Measurements from ENCODE around the gene CD244.

DNA sequence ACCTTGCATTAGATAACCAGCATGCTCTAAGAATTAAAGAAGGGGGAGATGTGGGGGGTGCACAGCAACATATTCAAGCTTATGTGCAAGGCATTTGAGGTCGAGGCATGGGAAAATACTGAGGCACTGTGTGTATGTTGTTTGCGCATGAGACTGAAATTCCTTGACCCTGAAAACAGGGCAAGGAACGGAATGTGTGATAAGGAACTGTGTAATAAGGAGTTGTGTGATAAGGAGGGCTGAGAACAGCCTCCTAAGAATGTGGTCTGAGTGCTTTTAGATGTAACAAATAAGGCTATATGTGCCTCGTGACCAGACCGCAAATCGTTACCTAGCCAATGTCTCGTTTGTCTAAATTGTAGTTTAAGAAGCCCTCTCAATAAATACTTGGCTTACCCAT lies 48.8 kb upstream of the CD244 start:
- TF ChIP-seq, protein P1, sequence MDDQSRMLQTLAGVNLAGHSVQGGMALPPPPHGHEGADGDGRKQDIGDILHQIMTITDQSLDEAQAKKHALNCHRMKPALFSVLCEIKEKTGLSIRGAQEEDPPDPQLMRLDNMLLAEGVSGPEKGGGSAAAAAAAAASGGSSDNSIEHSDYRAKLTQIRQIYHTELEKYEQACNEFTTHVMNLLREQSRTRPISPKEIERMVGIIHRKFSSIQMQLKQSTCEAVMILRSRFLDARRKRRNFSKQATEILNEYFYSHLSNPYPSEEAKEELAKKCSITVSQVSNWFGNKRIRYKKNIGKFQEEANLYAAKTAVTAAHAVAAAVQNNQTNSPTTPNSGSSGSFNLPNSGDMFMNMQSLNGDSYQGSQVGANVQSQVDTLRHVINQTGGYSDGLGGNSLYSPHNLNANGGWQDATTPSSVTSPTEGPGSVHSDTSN (IDR thresholded peaks at IDR 0.05) = no peak
- TF ChIP-seq, protein P2, sequence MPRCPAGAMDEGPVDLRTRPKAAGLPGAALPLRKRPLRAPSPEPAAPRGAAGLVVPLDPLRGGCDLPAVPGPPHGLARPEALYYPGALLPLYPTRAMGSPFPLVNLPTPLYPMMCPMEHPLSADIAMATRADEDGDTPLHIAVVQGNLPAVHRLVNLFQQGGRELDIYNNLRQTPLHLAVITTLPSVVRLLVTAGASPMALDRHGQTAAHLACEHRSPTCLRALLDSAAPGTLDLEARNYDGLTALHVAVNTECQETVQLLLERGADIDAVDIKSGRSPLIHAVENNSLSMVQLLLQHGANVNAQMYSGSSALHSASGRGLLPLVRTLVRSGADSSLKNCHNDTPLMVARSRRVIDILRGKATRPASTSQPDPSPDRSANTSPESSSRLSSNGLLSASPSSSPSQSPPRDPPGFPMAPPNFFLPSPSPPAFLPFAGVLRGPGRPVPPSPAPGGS (IDR thresholded peaks at IDR 0.05) = no peak
- TF ChIP-seq POLR2A (IDR thresholded peaks at IDR 0.05; ENCODE audit: low read length) = no peak
- TF ChIP-seq, protein P3, sequence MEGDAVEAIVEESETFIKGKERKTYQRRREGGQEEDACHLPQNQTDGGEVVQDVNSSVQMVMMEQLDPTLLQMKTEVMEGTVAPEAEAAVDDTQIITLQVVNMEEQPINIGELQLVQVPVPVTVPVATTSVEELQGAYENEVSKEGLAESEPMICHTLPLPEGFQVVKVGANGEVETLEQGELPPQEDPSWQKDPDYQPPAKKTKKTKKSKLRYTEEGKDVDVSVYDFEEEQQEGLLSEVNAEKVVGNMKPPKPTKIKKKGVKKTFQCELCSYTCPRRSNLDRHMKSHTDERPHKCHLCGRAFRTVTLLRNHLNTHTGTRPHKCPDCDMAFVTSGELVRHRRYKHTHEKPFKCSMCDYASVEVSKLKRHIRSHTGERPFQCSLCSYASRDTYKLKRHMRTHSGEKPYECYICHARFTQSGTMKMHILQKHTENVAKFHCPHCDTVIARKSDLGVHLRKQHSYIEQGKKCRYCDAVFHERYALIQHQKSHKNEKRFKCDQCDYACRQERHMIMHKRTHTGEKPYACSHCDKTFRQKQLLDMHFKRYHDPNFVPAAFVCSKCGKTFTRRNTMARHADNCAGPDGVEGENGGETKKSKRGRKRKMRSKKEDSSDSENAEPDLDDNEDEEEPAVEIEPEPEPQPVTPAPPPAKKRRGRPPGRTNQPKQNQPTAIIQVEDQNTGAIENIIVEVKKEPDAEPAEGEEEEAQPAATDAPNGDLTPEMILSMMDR (IDR thresholded peaks at IDR 0.05) = no peak
- TF ChIP-seq, protein P4, sequence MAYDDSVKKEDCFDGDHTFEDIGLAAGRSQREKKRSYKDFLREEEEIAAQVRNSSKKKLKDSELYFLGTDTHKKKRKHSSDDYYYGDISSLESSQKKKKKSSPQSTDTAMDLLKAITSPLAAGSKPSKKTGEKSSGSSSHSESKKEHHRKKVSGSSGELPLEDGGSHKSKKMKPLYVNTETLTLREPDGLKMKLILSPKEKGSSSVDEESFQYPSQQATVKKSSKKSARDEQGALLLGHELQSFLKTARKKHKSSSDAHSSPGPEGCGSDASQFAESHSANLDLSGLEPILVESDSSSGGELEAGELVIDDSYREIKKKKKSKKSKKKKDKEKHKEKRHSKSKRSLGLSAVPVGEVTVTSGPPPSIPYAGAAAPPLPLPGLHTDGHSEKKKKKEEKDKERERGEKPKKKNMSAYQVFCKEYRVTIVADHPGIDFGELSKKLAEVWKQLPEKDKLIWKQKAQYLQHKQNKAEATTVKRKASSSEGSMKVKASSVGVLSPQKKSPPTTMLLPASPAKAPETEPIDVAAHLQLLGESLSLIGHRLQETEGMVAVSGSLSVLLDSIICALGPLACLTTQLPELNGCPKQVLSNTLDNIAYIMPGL (CRISPR knock-in tag; IDR thresholded peaks at IDR 0.05; ENCODE audit: borderline replicate concordance) = no peak
- TF ChIP-seq CEBPB (IDR thresholded peaks at IDR 0.05) = no peak
- no peak for TF ChIP-seq MYC (IDR thresholded peaks at IDR 0.05; ENCODE audit: borderline replicate concordance, low read length)
- TF ChIP-seq JUNB (IDR thresholded peaks at IDR 0.05) = no peak
- TF ChIP-seq, protein P5, sequence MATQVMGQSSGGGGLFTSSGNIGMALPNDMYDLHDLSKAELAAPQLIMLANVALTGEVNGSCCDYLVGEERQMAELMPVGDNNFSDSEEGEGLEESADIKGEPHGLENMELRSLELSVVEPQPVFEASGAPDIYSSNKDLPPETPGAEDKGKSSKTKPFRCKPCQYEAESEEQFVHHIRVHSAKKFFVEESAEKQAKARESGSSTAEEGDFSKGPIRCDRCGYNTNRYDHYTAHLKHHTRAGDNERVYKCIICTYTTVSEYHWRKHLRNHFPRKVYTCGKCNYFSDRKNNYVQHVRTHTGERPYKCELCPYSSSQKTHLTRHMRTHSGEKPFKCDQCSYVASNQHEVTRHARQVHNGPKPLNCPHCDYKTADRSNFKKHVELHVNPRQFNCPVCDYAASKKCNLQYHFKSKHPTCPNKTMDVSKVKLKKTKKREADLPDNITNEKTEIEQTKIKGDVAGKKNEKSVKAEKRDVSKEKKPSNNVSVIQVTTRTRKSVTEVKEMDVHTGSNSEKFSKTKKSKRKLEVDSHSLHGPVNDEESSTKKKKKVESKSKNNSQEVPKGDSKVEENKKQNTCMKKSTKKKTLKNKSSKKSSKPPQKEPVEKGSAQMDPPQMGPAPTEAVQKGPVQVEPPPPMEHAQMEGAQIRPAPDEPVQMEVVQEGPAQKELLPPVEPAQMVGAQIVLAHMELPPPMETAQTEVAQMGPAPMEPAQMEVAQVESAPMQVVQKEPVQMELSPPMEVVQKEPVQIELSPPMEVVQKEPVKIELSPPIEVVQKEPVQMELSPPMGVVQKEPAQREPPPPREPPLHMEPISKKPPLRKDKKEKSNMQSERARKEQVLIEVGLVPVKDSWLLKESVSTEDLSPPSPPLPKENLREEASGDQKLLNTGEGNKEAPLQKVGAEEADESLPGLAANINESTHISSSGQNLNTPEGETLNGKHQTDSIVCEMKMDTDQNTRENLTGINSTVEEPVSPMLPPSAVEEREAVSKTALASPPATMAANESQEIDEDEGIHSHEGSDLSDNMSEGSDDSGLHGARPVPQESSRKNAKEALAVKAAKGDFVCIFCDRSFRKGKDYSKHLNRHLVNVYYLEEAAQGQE (IDR thresholded peaks at IDR 0.05) = no peak
- TF ChIP-seq NFE2L2 (conservative IDR thresholded peaks at IDR 0.05; ENCODE audit: low read length) = no peak
- TF ChIP-seq, protein P6, sequence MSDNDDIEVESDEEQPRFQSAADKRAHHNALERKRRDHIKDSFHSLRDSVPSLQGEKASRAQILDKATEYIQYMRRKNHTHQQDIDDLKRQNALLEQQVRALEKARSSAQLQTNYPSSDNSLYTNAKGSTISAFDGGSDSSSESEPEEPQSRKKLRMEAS (IDR thresholded peaks at IDR 0.05) = no peak
